ENCODE results near the gene SORCS2. TPM values are rescaled to one million over a fixed set of nuclear protein-coding genes. Genes with fewer than 3 reads are reported as not detected.

Gene SORCS2
- total RNA-seq, 1 experiment from 2014 or later = 0.15 TPM

GRCh38 chr4:7684294-7684693, 492.0 kb downstream of the SORCS2 start:
- no peak overlapping the region for H3K27ac ChIP-seq (ENCODE audit: low read length)
- intact Hi-C loops (cut with micrococcal nuclease; ENCODE audit: unreplicated experiment) = no loop called here
- no peaks in the 10 kb centered on the region for H3K4me1 ChIP-seq (ENCODE audit: control insufficient read depth, insufficient read depth, low read length)
- ATAC-seq (no peak), DNase-seq (ENCODE audit: low read depth, low spot score) (no peak)
- no peak overlapping the region for H3K4me3 ChIP-seq (ENCODE audit: low read depth in 2 of 2, low read length in 2 of 2)
- no peaks in the 10 kb centered on the region for H3K27me3 ChIP-seq (ENCODE audit: control insufficient read depth, insufficient read depth, low read length)
- POLR2A ChIA-PET = no interaction called here
- no peaks in the 10 kb centered on the region for H3K9me3 ChIP-seq (ENCODE audit: control insufficient read depth, insufficient read depth, low read depth, low read length)
- no peak for TF ChIP-seq SIN3A (IDR thresholded peaks at IDR 0.05; ENCODE audit: borderline replicate concordance, insufficient read depth, low read depth, low read length)
- TF ChIP-seq POLR2AphosphoS5 (IDR thresholded peaks at IDR 0.05; ENCODE audit: low read depth, low read length) = no peak
- TF ChIP-seq, protein P1, sequence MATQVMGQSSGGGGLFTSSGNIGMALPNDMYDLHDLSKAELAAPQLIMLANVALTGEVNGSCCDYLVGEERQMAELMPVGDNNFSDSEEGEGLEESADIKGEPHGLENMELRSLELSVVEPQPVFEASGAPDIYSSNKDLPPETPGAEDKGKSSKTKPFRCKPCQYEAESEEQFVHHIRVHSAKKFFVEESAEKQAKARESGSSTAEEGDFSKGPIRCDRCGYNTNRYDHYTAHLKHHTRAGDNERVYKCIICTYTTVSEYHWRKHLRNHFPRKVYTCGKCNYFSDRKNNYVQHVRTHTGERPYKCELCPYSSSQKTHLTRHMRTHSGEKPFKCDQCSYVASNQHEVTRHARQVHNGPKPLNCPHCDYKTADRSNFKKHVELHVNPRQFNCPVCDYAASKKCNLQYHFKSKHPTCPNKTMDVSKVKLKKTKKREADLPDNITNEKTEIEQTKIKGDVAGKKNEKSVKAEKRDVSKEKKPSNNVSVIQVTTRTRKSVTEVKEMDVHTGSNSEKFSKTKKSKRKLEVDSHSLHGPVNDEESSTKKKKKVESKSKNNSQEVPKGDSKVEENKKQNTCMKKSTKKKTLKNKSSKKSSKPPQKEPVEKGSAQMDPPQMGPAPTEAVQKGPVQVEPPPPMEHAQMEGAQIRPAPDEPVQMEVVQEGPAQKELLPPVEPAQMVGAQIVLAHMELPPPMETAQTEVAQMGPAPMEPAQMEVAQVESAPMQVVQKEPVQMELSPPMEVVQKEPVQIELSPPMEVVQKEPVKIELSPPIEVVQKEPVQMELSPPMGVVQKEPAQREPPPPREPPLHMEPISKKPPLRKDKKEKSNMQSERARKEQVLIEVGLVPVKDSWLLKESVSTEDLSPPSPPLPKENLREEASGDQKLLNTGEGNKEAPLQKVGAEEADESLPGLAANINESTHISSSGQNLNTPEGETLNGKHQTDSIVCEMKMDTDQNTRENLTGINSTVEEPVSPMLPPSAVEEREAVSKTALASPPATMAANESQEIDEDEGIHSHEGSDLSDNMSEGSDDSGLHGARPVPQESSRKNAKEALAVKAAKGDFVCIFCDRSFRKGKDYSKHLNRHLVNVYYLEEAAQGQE (IDR thresholded peaks at IDR 0.05; ENCODE audit: insufficient read depth in 1 of 2, low read depth in 2 of 2, low read length in 1 of 2) = no peak
- TF ChIP-seq, protein P2, sequence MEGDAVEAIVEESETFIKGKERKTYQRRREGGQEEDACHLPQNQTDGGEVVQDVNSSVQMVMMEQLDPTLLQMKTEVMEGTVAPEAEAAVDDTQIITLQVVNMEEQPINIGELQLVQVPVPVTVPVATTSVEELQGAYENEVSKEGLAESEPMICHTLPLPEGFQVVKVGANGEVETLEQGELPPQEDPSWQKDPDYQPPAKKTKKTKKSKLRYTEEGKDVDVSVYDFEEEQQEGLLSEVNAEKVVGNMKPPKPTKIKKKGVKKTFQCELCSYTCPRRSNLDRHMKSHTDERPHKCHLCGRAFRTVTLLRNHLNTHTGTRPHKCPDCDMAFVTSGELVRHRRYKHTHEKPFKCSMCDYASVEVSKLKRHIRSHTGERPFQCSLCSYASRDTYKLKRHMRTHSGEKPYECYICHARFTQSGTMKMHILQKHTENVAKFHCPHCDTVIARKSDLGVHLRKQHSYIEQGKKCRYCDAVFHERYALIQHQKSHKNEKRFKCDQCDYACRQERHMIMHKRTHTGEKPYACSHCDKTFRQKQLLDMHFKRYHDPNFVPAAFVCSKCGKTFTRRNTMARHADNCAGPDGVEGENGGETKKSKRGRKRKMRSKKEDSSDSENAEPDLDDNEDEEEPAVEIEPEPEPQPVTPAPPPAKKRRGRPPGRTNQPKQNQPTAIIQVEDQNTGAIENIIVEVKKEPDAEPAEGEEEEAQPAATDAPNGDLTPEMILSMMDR (IDR thresholded peaks at IDR 0.05) = no peak
- TF ChIP-seq TCF7L2 (IDR thresholded peaks at IDR 0.05; ENCODE audit: low read depth, low read length) = no peak
- CTCF ChIA-PET = no interaction called here
- H3K36me3 ChIP-seq (ENCODE audit: control insufficient read depth, insufficient read depth, low read length) = no peaks in the 10 kb centered on the region
- in situ Hi-C loops (cut with HindIII; ENCODE audit: low pct_unique_long_range_greater_than_20kb, low sequenced_read_pairs) = no loop called here
- BruUV-seq (replicated peaks) = no TSS peak

- no TSS peak for BruUV-seq (replicated peaks)
Observed at GRCh38 chr4:7686070-7686870, 493.9 kb downstream of the SORCS2 start.

More at GRCh38 chr4:7686070-7686870, 493.9 kb downstream of the SORCS2 start:
- no peaks in the 10 kb centered on the region for H3K9me3 ChIP-seq (ENCODE audit: control insufficient read depth, insufficient read depth, low read depth, low read length)
- ATAC-seq = no peak
- TF ChIP-seq, protein P1 (IDR thresholded peaks at IDR 0.05; ENCODE audit: insufficient read depth in 1 of 2, low read depth in 2 of 2, low read length in 1 of 2) = no peak
- TF ChIP-seq POLR2AphosphoS5 (IDR thresholded peaks at IDR 0.05; ENCODE audit: low read depth, low read length) (no peak), SIN3A (IDR thresholded peaks at IDR 0.05; ENCODE audit: borderline replicate concordance, insufficient read depth, low read depth, low read length) (no peak), TCF7L2 (IDR thresholded peaks at IDR 0.05; ENCODE audit: low read depth, low read length) (no peak)
- TF ChIP-seq, protein P2 (IDR thresholded peaks at IDR 0.05) = no peak
- no peaks in the 10 kb centered on the region for H3K36me3 ChIP-seq (ENCODE audit: control insufficient read depth, insufficient read depth, low read length)
- no peaks in the 10 kb centered on the region for H3K27me3 ChIP-seq (ENCODE audit: control insufficient read depth, insufficient read depth, low read length)
- H3K27ac ChIP-seq (ENCODE audit: low read length) = no peak overlapping the region
- H3K4me3 ChIP-seq (ENCODE audit: low read depth in 2 of 2, low read length in 2 of 2) = no peak overlapping the region
- POLR2A ChIA-PET = no interaction called here
- in situ Hi-C loops (cut with HindIII; ENCODE audit: low pct_unique_long_range_greater_than_20kb, low sequenced_read_pairs) (no loop called here), intact Hi-C loops (cut with micrococcal nuclease; ENCODE audit: unreplicated experiment) (no loop called here)
- CTCF ChIA-PET = no interaction called here
- DNase-seq (ENCODE audit: low read depth, low spot score) = no peak
- H3K4me1 ChIP-seq (ENCODE audit: control insufficient read depth, insufficient read depth, low read length) = no peaks in the 10 kb centered on the region

Measured in Panc1 (cell line).